BLaER1 treated with 17β-estradiol and CSF1 and Interleukin-3, amounts not matched to agents 10 nM and 100 nM (cell line): ENCODE results near the gene MSX2.

Source experiments
- H3K27ac ChIP-seq, 11 experiments: shearing (Covaris generic); formaldehyde crosslinking; 2 replicates each; pipeline ENCODE4 v1.8.1; 2022
- H3K27me3 ChIP-seq, 11 experiments: shearing (Covaris generic); formaldehyde crosslinking; 2 replicates each; pipeline ENCODE4 v1.8.1; 2022
- H3K36me3 ChIP-seq, 11 experiments: shearing (Covaris generic); formaldehyde crosslinking; 2 replicates each; pipeline ENCODE4 v1.8.1; 2022
- H3K4me1 ChIP-seq, 10 experiments: shearing (Covaris generic); formaldehyde crosslinking; 2 replicates each; pipeline ENCODE4 v1.8.1; 2022
- H3K4me2 ChIP-seq, 11 experiments: shearing (Covaris generic); formaldehyde crosslinking; 2 replicates each; pipeline ENCODE4 v1.8.1; 2022
- H3K4me3 ChIP-seq, 10 experiments: shearing (Covaris generic); formaldehyde crosslinking; 2 replicates each; pipeline ENCODE4 v1.8.1; 2022
- H3K9ac ChIP-seq, 11 experiments: shearing (Covaris generic); formaldehyde crosslinking; 2 replicates each; pipeline ENCODE4 v1.8.1; 2022
- H3K9me3 ChIP-seq, 11 experiments: shearing (Covaris generic); formaldehyde crosslinking; replicated peaks in 1 of 11; 2 replicates each; pipeline ENCODE4 v1.8.1; 2022
- H4K20me1 ChIP-seq, 11 experiments: shearing (Covaris generic); formaldehyde crosslinking; 2 replicates each; pipeline ENCODE4 v1.8.1; 2022
- Cebpa-rat ChIP-seq, 11 experiments: shearing (Covaris generic); IDR thresholded peaks; 2 replicates each; pipeline ENCODE4 v1.8.1; 2022

Gene MSX2

DNA sequence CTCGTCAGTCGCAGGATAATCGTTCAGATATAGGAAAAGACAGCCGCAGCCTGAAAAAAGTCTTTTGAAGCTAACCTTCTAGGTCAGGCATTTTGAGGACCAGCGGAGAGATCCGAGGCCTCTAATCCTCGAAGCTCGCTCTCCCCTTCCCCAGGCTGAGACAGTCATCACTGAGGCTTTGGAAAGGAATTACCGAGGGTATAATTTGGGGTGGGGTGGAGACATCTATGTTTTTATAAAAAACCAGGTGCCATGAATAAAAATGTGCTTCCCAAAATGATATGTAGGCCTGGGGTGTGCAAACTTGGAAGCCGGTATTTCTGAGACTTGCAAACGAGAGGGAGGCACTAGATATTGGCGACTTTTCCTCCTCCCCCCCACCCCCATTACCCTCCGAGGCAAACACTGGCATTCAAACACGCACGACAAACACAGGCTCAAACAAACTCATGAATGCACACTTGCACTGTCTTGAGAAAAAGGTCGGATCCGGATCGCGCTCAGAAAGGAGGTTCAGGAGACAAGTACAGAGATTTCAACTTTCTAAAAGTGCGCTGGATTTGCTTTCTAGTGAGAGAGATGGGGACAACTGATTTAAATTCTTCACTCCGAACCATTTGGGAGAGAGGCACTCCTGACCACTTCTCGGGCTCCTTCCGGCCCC, 935 bp upstream of the MSX2 start:
- Histone ChIP-seq H3K36me3 (no peaks in the 10 kb centered on the region), H3K27ac (no peak overlapping the region), H3K4me3 (no peak overlapping the region), H3K27me3 (peaks cover 76 to 100% (median 97%) of the 10 kb centered on the region in 11 experiments), H3K4me2 (no peak overlapping the region), H3K9me3 (peaks cover 11 to 31% (median 20%) of the 10 kb centered on the region in 11 experiments; a peak in 21 of 22 replicates), H3K9ac (no peak overlapping the region), H4K20me1 (no peaks in the 10 kb centered on the region; a peak in 4 of 22 replicates), H3K4me1 (no peaks in the 10 kb centered on the region)
- no peak for TF ChIP-seq Cebpa-rat (IDR thresholded peaks at IDR 0.05)

DNA sequence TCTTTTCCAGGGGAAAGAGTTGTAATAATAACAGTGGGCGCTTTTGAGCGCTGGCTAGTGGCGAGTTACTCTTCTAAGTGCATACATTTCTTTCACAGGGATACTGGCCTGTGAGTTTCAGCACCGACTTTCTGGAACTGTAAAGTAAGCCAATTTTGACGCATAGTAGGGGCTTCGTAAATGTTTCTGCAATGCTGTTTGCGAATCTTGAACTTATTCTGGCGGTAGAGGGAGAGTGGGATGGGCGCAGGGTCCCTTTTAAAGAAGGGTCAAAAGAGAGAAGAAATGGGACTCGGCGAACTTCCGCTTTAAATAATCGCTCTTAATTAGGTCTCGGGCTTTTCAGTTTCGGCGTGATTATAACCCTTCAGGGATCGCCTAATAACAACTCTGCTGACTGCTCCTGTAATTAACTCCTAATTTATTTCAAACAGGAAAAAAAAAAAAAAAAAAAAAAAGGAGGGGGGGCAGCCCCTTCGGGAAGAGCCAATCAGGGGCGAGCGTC, 351 bp upstream of the MSX2 start:
- Histone ChIP-seq H3K27ac (no peak overlapping the region), H4K20me1 (no peaks in the 10 kb centered on the region; a peak in 4 of 22 replicates), H3K4me3 (no peak overlapping the region), H3K36me3 (no peaks in the 10 kb centered on the region), H3K9ac (no peak overlapping the region), H3K4me2 (no peak overlapping the region), H3K27me3 (peaks cover 70 to 96% (median 93%) of the 10 kb centered on the region in 11 experiments), H3K4me1 (no peaks in the 10 kb centered on the region), H3K9me3 (peaks cover 11 to 31% (median 20%) of the 10 kb centered on the region in 11 experiments; a peak in 21 of 22 replicates)
- TF ChIP-seq Cebpa-rat (IDR thresholded peaks at IDR 0.05), result no peak

DNA sequence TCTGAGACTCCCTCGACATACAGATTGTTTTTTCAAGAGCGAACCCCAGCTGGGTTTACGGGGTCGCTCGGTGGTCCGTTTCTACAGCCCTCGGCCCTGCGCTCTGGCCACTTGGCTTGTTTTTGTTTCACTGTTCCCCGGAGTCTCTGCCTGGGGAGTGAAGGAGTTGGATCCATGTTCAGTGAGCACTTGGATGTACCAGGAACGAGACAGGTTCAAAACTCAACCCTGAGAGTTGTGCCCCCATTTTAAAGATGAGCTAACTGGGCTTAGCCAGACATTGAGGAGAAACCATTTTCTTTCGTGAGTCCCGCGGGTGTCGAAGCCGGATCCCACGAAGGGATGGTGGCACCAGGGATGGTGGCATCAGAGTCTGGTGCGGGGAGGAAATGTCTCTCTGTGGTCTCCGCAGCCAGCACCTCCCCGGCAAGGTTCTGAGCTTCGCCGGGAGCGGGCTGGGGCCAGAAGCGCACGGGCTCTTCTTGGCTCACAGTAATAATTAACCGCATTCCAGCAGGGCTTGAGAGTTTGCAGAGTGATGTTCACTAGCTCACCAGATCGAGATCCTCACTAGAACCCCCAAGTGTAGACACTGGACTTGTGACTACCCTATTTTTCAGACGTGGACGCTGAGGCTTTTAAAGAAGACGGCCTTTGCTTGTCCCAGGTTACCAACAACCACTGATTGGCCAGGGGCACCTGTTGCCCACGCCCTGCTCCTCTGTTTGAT, 1.0 kb downstream of the MSX2 start:
- Histone ChIP-seq H3K4me3 (no peak overlapping the region), H3K4me2 (no peak overlapping the region), H3K9me3 (peaks cover 11 to 31% (median 20%) of the 10 kb centered on the region in 11 experiments; a peak in 21 of 22 replicates), H3K4me1 (no peaks in the 10 kb centered on the region), H3K36me3 (no peaks in the 10 kb centered on the region), H3K27me3 (peaks cover 56 to 94% (median 91%) of the 10 kb centered on the region in 11 experiments), H3K27ac (no peak overlapping the region), H4K20me1 (no peaks in the 10 kb centered on the region; a peak in 3 of 22 replicates), H3K9ac (no peak overlapping the region)
- TF ChIP-seq Cebpa-rat (IDR thresholded peaks at IDR 0.05), result no peak

DNA sequence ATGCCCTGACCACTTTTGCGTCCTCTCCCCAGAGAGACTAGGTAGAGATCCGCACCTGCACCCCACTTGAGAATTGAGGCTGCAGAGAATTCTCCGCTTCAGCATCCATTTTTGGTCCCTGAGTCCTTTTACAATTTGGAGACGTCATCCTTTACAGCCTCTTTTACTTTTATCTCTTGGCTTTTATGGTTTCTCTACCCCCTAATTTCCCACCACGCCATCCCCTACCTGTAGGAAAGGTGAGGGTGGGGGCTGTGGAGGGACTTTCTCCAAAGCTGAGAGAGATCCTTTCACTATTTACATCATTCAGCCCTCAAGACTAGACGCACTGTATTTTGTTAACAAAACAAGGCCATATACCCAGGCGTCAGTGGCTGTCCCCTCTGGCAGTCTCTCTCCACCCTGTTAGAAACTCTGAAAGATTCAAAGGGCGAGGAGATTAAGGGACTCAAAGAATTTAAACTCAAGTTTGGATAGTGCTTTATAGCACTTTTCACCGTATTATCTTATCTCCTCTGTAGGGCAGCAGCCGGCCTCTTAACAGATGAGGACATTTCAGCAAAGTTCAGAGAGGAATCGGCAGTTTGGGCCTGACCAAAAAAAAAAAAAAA, 1.7 kb downstream of the MSX2 start:
- Histone ChIP-seq H3K36me3 (no peaks in the 10 kb centered on the region), H3K4me3 (no peak overlapping the region), H3K4me1 (no peaks in the 10 kb centered on the region), H3K9ac (no peak overlapping the region), H3K27ac (no peak overlapping the region), H3K9me3 (peaks cover 11 to 31% (median 21%) of the 10 kb centered on the region in 11 experiments; a peak in 21 of 22 replicates), H4K20me1 (no peaks in the 10 kb centered on the region; a peak in 3 of 22 replicates), H3K4me2 (no peak overlapping the region), H3K27me3 (peaks cover 54 to 94% (median 91%) of the 10 kb centered on the region in 11 experiments)
- no peak for TF ChIP-seq Cebpa-rat (IDR thresholded peaks at IDR 0.05)

DNA sequence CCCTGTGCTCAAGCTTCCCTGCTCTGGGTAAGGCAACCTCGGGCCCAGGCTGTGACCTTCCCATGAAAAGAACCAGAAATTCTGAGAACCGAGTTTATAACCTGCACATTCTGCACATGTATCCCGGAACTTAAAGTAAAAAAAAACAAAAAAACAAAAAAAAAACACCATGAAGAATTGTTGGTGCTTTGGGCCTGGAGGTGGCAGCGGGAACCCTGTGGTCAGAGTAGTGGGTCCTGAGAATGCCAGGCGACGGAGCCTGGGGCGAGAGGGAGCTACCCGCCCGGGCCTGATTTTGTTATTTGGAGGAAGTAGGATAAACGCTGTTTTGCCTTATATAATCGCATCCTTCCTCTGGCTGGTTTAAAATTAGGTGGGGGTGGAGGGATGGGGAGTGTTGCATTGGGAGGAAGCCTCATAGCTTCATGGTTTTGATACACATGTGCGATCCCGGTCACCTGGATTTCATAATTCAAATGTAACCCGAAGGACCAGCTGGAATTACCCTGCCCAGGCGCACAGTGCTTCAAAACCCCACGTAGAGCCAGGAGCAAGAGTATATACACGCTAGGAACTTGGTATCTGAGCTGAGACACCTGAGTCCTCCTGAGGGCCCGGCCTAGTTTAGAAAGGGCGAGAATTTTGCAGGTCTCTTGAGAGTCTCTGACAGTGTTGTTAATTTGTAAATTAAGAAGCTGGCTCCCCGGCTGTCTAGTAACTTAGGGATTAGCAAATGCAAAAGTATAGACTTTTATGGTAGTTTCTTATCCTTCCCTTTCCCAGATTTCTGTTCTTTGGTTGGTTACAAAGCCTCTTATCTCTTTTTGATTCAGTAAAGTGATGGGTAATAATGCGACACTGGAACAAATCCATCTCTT, 2.8 kb downstream of the MSX2 start:
- no peak for TF ChIP-seq Cebpa-rat (IDR thresholded peaks at IDR 0.05)
- H3K36me3 ChIP-seq, result no peaks in the 10 kb centered on the region

DNA sequence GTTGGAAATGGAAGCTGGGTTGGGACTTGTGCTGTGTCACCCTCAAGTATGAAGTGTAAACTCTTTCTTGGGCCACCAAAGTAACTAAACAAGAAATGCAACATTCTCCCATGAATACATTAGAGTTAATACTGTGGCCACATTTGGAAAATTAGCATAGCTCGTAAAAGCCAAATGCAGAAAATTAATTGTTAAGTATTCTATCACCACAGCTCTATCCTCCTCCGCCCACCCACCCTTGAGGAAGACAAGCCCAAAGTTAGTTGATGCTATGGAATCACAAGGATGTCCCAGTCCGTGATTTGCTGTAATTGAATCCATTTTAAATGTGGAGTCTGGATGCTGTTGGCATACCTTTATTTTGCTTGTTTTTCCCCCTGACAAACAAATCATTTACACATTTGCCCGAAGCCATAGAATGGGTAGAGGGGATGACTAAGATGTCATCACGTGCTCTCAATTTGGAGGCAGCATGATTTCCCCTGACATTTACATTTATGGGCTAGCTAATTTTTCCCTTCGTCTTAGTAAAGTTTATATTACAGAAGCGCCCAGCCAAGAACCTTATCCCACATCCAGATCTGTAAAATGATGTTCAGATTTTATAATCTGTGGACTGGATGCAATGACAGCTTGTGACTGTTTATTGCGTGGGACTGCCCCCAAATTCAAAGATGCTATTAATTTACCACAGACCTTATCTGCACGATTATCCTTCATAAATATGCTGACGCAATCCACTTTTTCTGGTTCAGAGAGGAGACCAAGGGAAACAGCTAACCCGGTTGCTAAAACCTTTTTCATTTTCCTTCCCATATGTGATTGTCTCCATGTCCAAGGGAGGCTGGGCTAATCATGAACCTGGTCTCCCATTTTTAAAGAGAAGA, 3.7 kb downstream of the MSX2 start:
- Histone ChIP-seq H3K4me3 (no peak overlapping the region), H3K4me1 (no peaks in the 10 kb centered on the region), H4K20me1 (peaks cover 0 to 5% (median 0%) of the 10 kb centered on the region in 11 experiments; a peak in 3 of 22 replicates), H3K9ac (no peak overlapping the region), H3K27ac (no peak overlapping the region), H3K9me3 (peaks cover 22 to 42% (median 34%) of the 10 kb centered on the region in 11 experiments), H3K27me3 (peaks cover 54 to 94% (median 91%) of the 10 kb centered on the region in 11 experiments), H3K4me2 (no peak overlapping the region), H3K36me3 (no peaks in the 10 kb centered on the region)
- no peak for TF ChIP-seq Cebpa-rat (IDR thresholded peaks at IDR 0.05)

More for the DNA sequence above, 2.8 kb downstream of the MSX2 start:
- peaks cover 0 to under 1% (median 0%) of the 10 kb centered on the region in 11 experiments; a peak in 1 of 22 replicates for H4K20me1 ChIP-seq
- no peak overlapping the region for H3K9ac ChIP-seq
- no peak overlapping the region for H3K4me2 ChIP-seq
- H3K4me1 ChIP-seq, result no peaks in the 10 kb centered on the region
- H3K27ac ChIP-seq, result no peak overlapping the region
- H3K27me3 ChIP-seq, result peaks cover 54 to 94% (median 91%) of the 10 kb centered on the region in 11 experiments
- H3K4me3 ChIP-seq, result no peak overlapping the region
- peaks cover 19 to 35% (median 28%) of the 10 kb centered on the region in 11 experiments for H3K9me3 ChIP-seq

DNA sequence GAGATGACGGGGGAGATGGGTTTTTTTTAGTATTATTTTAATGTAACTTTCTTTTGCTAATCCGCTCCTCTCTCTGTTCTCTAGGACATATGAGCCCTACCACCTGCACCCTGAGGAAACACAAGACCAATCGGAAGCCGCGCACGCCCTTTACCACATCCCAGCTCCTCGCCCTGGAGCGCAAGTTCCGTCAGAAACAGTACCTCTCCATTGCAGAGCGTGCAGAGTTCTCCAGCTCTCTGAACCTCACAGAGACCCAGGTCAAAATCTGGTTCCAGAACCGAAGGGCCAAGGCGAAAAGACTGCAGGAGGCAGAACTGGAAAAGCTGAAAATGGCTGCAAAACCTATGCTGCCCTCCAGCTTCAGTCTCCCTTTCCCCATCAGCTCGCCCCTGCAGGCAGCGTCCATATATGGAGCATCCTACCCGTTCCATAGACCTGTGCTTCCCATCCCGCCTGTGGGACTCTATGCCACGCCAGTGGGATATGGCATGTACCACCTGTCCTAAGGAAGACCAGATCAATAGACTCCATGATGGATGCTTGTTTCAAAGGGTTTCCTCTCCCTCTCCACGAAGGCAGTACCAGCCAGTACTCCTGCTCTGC, 4.8 kb downstream of the MSX2 start:
- Histone ChIP-seq H3K36me3 (no peaks in the 10 kb centered on the region), H3K4me2 (no peak overlapping the region), H3K9ac (no peak overlapping the region), H3K27ac (no peak overlapping the region), H3K4me1 (no peaks in the 10 kb centered on the region), H4K20me1 (peaks cover 0 to 7% (median 0%) of the 10 kb centered on the region in 11 experiments; a peak in 3 of 22 replicates), H3K4me3 (no peak overlapping the region), H3K27me3 (peaks cover 54 to 94% (median 91%) of the 10 kb centered on the region in 11 experiments), H3K9me3 (peaks cover 14 to 36% (median 29%) of the 10 kb centered on the region in 11 experiments)
- no peak for TF ChIP-seq Cebpa-rat (IDR thresholded peaks at IDR 0.05)
